Measurements from ENCODE around the gene COLEC11.

DNA sequence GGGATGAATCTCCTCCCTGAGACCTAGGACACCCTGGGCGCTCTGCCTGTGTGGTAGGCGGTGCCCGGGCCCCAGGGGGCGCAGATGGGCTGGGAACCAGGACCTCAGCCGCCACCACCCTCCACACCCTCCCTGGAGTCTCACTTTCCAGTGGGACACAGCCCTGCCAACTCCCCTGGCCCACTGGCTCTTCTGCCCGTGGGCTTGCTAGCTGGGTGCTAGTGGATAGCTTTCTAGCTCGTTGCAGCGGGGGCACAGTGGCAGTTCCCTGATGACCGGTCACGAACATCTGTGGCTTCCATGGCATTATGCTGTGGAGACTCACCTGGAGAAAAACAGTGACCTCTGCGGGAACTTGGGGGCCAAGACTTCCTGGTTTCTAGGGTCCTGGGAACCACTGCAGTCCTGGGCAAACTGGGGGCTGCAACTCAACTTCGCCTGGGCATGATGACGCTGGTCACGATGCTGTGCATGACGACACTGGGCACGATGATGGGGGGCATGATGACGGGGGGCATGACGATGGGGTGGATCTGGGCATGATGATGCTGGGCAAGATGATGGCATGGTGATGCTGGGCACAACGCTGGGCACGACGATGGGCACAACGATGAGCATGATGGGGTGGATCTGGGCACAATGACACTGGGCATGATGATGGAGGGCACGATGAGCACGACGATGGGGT lies 32.0 kb downstream of the COLEC11 start:
- TF ChIP-seq POLR2A (IDR thresholded peaks at IDR 0.05; ENCODE audit: low read length) (no peak), CTCF (IDR thresholded peaks at IDR 0.05) (no peak), JUNB (IDR thresholded peaks at IDR 0.05) (no peak), RNF2 (IDR thresholded peaks at IDR 0.05; ENCODE audit: borderline replicate concordance, low read depth) (no peak), EP300 (IDR thresholded peaks at IDR 0.05) (no peak), RFX5 (IDR thresholded peaks at IDR 0.05) (no peak), HOXA7 (CRISPR knock-in tag; IDR thresholded peaks at IDR 0.05) (no peak), JUN (IDR thresholded peaks at IDR 0.05) (no peak)
- TF ChIP-seq, protein P1, sequence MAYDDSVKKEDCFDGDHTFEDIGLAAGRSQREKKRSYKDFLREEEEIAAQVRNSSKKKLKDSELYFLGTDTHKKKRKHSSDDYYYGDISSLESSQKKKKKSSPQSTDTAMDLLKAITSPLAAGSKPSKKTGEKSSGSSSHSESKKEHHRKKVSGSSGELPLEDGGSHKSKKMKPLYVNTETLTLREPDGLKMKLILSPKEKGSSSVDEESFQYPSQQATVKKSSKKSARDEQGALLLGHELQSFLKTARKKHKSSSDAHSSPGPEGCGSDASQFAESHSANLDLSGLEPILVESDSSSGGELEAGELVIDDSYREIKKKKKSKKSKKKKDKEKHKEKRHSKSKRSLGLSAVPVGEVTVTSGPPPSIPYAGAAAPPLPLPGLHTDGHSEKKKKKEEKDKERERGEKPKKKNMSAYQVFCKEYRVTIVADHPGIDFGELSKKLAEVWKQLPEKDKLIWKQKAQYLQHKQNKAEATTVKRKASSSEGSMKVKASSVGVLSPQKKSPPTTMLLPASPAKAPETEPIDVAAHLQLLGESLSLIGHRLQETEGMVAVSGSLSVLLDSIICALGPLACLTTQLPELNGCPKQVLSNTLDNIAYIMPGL (CRISPR knock-in tag; IDR thresholded peaks at IDR 0.05; ENCODE audit: borderline replicate concordance): no peak
- TF ChIP-seq, protein P2, sequence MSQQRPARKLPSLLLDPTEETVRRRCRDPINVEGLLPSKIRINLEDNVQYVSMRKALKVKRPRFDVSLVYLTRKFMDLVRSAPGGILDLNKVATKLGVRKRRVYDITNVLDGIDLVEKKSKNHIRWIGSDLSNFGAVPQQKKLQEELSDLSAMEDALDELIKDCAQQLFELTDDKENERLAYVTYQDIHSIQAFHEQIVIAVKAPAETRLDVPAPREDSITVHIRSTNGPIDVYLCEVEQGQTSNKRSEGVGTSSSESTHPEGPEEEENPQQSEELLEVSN (IDR thresholded peaks at IDR 0.05; ENCODE audit: borderline replicate concordance, low read depth): no peak
